GM12878 (cell line): ENCODE measurements around the gene NCAM1. TPM values are rescaled to one million over a fixed set of nuclear protein-coding genes. Genes with fewer than 3 reads are reported as not detected.

Source experiments
- ATAC-seq: fragments of 200-7000 bp; cut with Tn5 transposase; 3 replicates; pipeline ENCODE4 v1.9.1; 2020; ENCODE audit warnings: mild to moderate bottlenecking, moderate library complexity
- BruUV-seq: library from RNA; stranded (reverse); fragments of 400-500 nt; replicated peaks from 2 replicates; lab custom pipeline; 2021; lab: Mats Ljungman, UMichigan
- CTCF ChIA-PET: fragments of 300-600 bp; sonication (Branson Sonifier 250); formaldehyde crosslinking; extraction: SDS; loops from one replicate; lab custom pipeline; 2021; ENCODE audit warnings: inconsistent platforms; lab: Yijun Ruan, JAX
- POLR2A ChIA-PET: fragments of 350-600 bp; formaldehyde crosslinking; extraction: SDS; loops from one replicate; lab custom pipeline; 2021; ENCODE audit warnings: inconsistent platforms; lab: Charles Lee
- RAD21 ChIA-PET: fragments of 300-600 bp; sonication (Branson Sonifier 250); formaldehyde crosslinking; loops from one replicate; lab custom pipeline; 2023; ENCODE audit warnings: antibody characterized with exemption; ENCODE audit not compliant: unreplicated experiment; lab: Charles Lee
- SMC1A ChIA-PET: fragments of 300-600 bp; sonication (Branson Sonifier 250); formaldehyde crosslinking; loops from one replicate; lab custom pipeline; 2023; ENCODE audit not compliant: unreplicated experiment, uncharacterized antibody; lab: Charles Lee
- DNase-seq: peaks from one replicate; pipeline ENCODE4 v3.0.0-alpha.2; 2011; ENCODE audit warnings: low read depth, low spot score
- FAIRE-seq: peaks from 3 replicates; lab custom pipeline; 2011; peaks lifted over from hg19 to GRCh38; lab: Jason Lieb, UNC
- H2AFZ ChIP-seq: 2 replicates; pipeline ENCODE4 v1.6.0; 2011; ENCODE audit warnings: low read depth, low read length, control low read depth; ENCODE audit not compliant: control insufficient read depth
- H3K27ac ChIP-seq: 2 replicates; pipeline ENCODE4 v1.5.1; 2011; ENCODE audit warnings: control low read depth; ENCODE audit not compliant: control insufficient read depth, insufficient read depth
- H3K27me3 ChIP-seq, 2 experiments: replicated peaks in 1 of 2; 2 replicates each; pipeline versions ENCODE4 v1.6.0 to v1.6.1; 2011; ENCODE audit warnings: low read length in 1 of 2; ENCODE audit not compliant: control insufficient read depth in 2 of 2, insufficient read depth in 2 of 2
- H3K36me3 ChIP-seq, 2 experiments: 2 replicates each; pipeline ENCODE4 v1.5.1; 2011; ENCODE audit warnings: low read length in 1 of 2; ENCODE audit not compliant: control insufficient read depth in 2 of 2, insufficient read depth in 2 of 2
- H3K4me1 ChIP-seq: 2 replicates; pipeline ENCODE4 v1.6.1; 2011; ENCODE audit warnings: mild to moderate bottlenecking, low read length, moderate library complexity, mixed read lengths; ENCODE audit not compliant: control insufficient read depth, insufficient read depth
- H3K4me2 ChIP-seq: 2 replicates; pipeline ENCODE4 v1.6.0; 2011; ENCODE audit warnings: control low read depth; ENCODE audit not compliant: control insufficient read depth, insufficient read depth
- H3K4me3 ChIP-seq: fragments of 200-600 bp; sonication (generic); 2 replicates; pipeline ENCODE4 v1.5.1; 2016
- H3K79me2 ChIP-seq: 2 replicates; pipeline ENCODE4 v1.6.0; 2011; ENCODE audit warnings: low read length; ENCODE audit not compliant: control insufficient read depth, insufficient read depth
- H3K9ac ChIP-seq: 2 replicates; pipeline ENCODE4 v1.8.0; 2011; ENCODE audit warnings: low read length, control low read depth, mixed read lengths; ENCODE audit not compliant: control insufficient read depth, insufficient read depth
- H3K9me3 ChIP-seq: replicated peaks from 3 replicates; pipeline ENCODE4 v1.5.1; 2011; ENCODE audit warnings: mild to moderate bottlenecking, low read length; ENCODE audit not compliant: control insufficient read depth, insufficient read depth
- H4K20me1 ChIP-seq: 2 replicates; pipeline ENCODE4 v1.6.0; 2011; ENCODE audit not compliant: control insufficient read depth, insufficient read depth
- BACH1 ChIP-seq: fragments of 450-650 bp; IDR thresholded peaks from 2 replicates; pipeline ENCODE4 v1.6.1; 2017; ENCODE audit warnings: mild to moderate bottlenecking, borderline replicate concordance
- CHD1 ChIP-seq: IDR thresholded peaks from 2 replicates; pipeline ENCODE4 v1.6.1; 2012; ENCODE audit warnings: low read depth, low read length, improper control_type of control experiment
- CHD2 ChIP-seq: IDR thresholded peaks from 2 replicates; pipeline ENCODE4 v1.6.1; 2011; ENCODE audit warnings: low read depth, low read length, improper control_type of control experiment, borderline replicate concordance
- EGR1 ChIP-seq, 2 experiments: IDR thresholded peaks; 1 replicate in 1 of 2; 2 replicates in 1 of 2; pipeline ENCODE4 v1.6.1; 2011 to 2012; ENCODE audit warnings: low read depth in 2 of 2, low read length in 2 of 2, borderline replicate concordance in 1 of 2, mild to moderate bottlenecking in 1 of 2, moderate library complexity in 1 of 2
- FOXK2 ChIP-seq: fragments of 450-650 bp; IDR thresholded peaks from 2 replicates; pipeline ENCODE4 v1.6.1; 2017; ENCODE audit warnings: mild to moderate bottlenecking, moderate library complexity
- LARP7 ChIP-seq: fragments of 450-650 bp; IDR thresholded peaks from 2 replicates; pipeline ENCODE4 v1.6.1; 2017; ENCODE audit warnings: mild to moderate bottlenecking
- MXI1 ChIP-seq: fragments of 150-350 bp; IDR thresholded peaks from 2 replicates; pipeline ENCODE4 v1.6.1; 2011; ENCODE audit warnings: low read depth, mild to moderate bottlenecking, inconsistent platforms, low read length, improper control_type of control experiment
- NFXL1 ChIP-seq: fragments of 450-650 bp; IDR thresholded peaks from 2 replicates; pipeline ENCODE4 v1.6.1; 2017; ENCODE audit warnings: antibody characterized with exemption, mild to moderate bottlenecking, borderline replicate concordance
- RAD21 ChIP-seq: IDR thresholded peaks from 2 replicates; pipeline ENCODE4 v1.6.1; 2011; ENCODE audit warnings: mild to moderate bottlenecking, low read depth, low read length, moderate library complexity; ENCODE audit not compliant: insufficient read depth
- SIX5 ChIP-seq: IDR thresholded peaks from 2 replicates; pipeline ENCODE4 v1.6.1; 2011; ENCODE audit warnings: mild to moderate bottlenecking, low read depth, low read length, moderate library complexity; ENCODE audit not compliant: severe bottlenecking
- SPI1 ChIP-seq: IDR thresholded peaks from 2 replicates; pipeline ENCODE4 v1.6.1; 2011; ENCODE audit warnings: low read depth, mild to moderate bottlenecking, low read length, moderate library complexity, borderline replicate concordance; ENCODE audit not compliant: insufficient read depth
- TBL1XR1 ChIP-seq: IDR thresholded peaks from 2 replicates; pipeline ENCODE4 v1.6.1; 2012; ENCODE audit warnings: low read depth, low read length, improper control_type of control experiment
- WGBS: methylation state at CpG from one replicate; pipeline ENCODE4 v1.1.6; 2016; ENCODE audit warnings: low lambda C conversion rate; ENCODE audit not compliant: insufficient replicate concordance, insufficient coverage; ENCODE audit errors: missing lambda C conversion rate; 5-methylcytosine and 5-hydroxymethylcytosine counted together
- in situ Hi-C: fragments of 300-500 bp; cut with MboI; formaldehyde crosslinking; loops from 9 replicates; pipeline ENCODE4 v1.14.3; 2018; ENCODE audit warnings: mixed read lengths
- intact Hi-C: fragments of 100-400 bp; cut with micrococcal nuclease; formaldehyde crosslinking; loops from one replicate; pipeline ENCODE4 v1.14.2; 2022; ENCODE audit not compliant: unreplicated experiment
- polyA plus RNA-seq, 11 experiments: library from polyadenylated mRNA; depleted of rRNA in 4 of 11; unstranded in 6 of 11; stranded (reverse) in 5 of 11; fragments of >200 nt; fragmentation: Nextera tagmentation in 4 of 11; fragmentation: Illumina TruSeq in 1 of 11; extraction: Ambion mirVana in 4 of 11; extraction: Trizol in 1 of 11; gene quantifications; 1 replicate in 1 of 11; 2 replicates in 10 of 11; pipeline versions ENCODE4 v1.2.1 to v1.2.3, GENCODE V29; 2011 to 2016; ENCODE audit warnings: inconsistent platforms in 2 of 11, missing spikeins in 2 of 11, low read depth in 1 of 11
- total RNA-seq, 4 experiments: library from RNA; depleted of rRNA in 3 of 4; stranded (reverse); fragments of >200 nt in 3 of 4; fragmentation: Illumina TruSeq in 1 of 4; extraction: Trizol in 1 of 4; gene quantifications; 2 replicates each; pipeline versions ENCODE4 v1.2.1 to v1.2.3, GENCODE V29; 2013 to 2021
- TF ChIP-seq, protein P1 (sequence below): fragments of 450-650 bp; IDR thresholded peaks from 2 replicates; pipeline ENCODE4 v1.6.1; 2017; ENCODE audit warnings: low read depth, mild to moderate bottlenecking, moderate library complexity
- TF ChIP-seq, protein P2 (sequence below): fragments of 150-350 bp; IDR thresholded peaks from 2 replicates; pipeline ENCODE4 v1.6.1; 2016; ENCODE audit warnings: low read depth, low read length

The NCAM1 gene
- total and polyA plus RNA-seq, 10 of the 15 experiments (the other 5 are each of a cell fraction or from before 2014, with no cell fraction given): 0.10 to 0.23 (median 0.11) TPM; not detected in 7

DNA sequence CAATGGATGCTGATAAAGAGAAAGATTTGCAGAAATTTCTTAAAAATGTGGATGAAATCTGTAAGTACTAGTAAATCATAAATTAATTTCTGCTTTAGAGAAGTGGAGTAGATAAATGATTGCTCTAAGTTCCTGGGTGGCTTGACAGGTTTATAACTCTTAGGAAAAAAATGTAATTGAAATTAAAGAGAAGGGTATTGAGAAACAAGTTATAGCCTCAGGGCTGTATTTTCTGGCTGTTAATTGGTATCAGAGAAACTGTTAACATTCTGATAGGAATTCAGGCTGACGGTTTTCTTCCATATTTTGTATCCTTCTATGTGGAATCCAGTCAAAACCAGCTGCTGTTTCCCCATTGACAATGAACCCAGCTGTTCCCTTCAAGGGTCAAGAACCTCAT, 355.0 kb downstream of the NCAM1 start:
- ChIA-PET CTCF (interaction anchor here (0.8 to 1.1 kb wide), 3 partner anchors 10 to 216 kb away, joined by 3 read pairs; no protein-coding TSS in a partner anchor), SMC1A (interaction anchor here (1.3 to 2.2 kb wide), 3 partner anchors 9 to 27 kb away, joined by 4 to 7 read pairs (median 5); no protein-coding TSS in a partner anchor), POLR2A (interaction anchor here (0.5 to 0.8 kb wide), 2 partner anchors 14 to 1324 kb away, joined by 3 read pairs; no protein-coding TSS in a partner anchor), RAD21 (no interaction called here)
- Histone ChIP-seq H3K4me1 (peaks cover 10% of the 10 kb centered on the region), H2AFZ (no peak overlapping the region), H3K4me3 (no peak overlapping the region), H3K9ac (no peak overlapping the region), H4K20me1 (no peaks in the 10 kb centered on the region), H3K27me3 (no peaks in the 10 kb centered on the region), H3K36me3 (no peaks in the 10 kb centered on the region), H3K9me3 (no peaks in the 10 kb centered on the region), H3K4me2 (no peak overlapping the region), H3K79me2 (peaks cover 2% of the 10 kb centered on the region), H3K27ac (no peak overlapping the region)
- TF ChIP-seq SPI1 (no peak), LARP7 (no peak), BACH1 (no peak), TBL1XR1 (no peak), FOXK2 (no peak), NFXL1 (no peak), CHD2 (no peak), MXI1 (no peak), CHD1 (no peak), SIX5 (no peak), RAD21 (no peak), EGR1 (IDR thresholded peaks at IDR 0.05; ENCODE audit: borderline replicate concordance in 1 of 2, low read depth in 2 of 2, low read length in 2 of 2) (no peak)
- TF ChIP-seq, protein P1, sequence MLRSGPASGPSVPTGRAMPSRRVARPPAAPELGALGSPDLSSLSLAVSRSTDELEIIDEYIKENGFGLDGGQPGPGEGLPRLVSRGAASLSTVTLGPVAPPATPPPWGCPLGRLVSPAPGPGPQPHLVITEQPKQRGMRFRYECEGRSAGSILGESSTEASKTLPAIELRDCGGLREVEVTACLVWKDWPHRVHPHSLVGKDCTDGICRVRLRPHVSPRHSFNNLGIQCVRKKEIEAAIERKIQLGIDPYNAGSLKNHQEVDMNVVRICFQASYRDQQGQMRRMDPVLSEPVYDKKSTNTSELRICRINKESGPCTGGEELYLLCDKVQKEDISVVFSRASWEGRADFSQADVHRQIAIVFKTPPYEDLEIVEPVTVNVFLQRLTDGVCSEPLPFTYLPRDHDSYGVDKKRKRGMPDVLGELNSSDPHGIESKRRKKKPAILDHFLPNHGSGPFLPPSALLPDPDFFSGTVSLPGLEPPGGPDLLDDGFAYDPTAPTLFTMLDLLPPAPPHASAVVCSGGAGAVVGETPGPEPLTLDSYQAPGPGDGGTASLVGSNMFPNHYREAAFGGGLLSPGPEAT: no peak
- TF ChIP-seq, protein P2, sequence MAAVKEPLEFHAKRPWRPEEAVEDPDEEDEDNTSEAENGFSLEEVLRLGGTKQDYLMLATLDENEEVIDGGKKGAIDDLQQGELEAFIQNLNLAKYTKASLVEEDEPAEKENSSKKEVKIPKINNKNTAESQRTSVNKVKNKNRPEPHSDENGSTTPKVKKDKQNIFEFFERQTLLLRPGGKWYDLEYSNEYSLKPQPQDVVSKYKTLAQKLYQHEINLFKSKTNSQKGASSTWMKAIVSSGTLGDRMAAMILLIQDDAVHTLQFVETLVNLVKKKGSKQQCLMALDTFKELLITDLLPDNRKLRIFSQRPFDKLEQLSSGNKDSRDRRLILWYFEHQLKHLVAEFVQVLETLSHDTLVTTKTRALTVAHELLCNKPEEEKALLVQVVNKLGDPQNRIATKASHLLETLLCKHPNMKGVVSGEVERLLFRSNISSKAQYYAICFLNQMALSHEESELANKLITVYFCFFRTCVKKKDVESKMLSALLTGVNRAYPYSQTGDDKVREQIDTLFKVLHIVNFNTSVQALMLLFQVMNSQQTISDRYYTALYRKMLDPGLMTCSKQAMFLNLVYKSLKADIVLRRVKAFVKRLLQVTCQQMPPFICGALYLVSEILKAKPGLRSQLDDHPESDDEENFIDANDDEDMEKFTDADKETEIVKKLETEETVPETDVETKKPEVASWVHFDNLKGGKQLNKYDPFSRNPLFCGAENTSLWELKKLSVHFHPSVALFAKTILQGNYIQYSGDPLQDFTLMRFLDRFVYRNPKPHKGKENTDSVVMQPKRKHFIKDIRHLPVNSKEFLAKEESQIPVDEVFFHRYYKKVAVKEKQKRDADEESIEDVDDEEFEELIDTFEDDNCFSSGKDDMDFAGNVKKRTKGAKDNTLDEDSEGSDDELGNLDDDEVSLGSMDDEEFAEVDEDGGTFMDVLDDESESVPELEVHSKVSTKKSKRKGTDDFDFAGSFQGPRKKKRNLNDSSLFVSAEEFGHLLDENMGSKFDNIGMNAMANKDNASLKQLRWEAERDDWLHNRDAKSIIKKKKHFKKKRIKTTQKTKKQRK: no peak
- in situ Hi-C loops (loop anchor here (10.0 kb wide), 1 partner anchor 459 kb away; the partner anchor contains the start of genes CLDN25 and ZW10), intact Hi-C loops (no loop called here)
- WGBS: 35% methylated on average over 1 of the region's 1 CpG
- no TSS peak for BruUV-seq
- FAIRE-seq: no peak
- no peak for ATAC-seq
- no peak for DNase-seq
